HepG2 (cell line): Measurements from ENCODE around the gene KRT7. TPM values are rescaled to one million over a fixed set of nuclear protein-coding genes. Genes with fewer than 3 reads are reported as not detected.

Experiments
- ATAC-seq: fragments of 200-7000 bp; cut with Tn5 transposase; 3 replicates; pipeline ENCODE4 v1.9.1; 2020; ENCODE audit warnings: mild to moderate bottlenecking, moderate library complexity
- BruUV-seq: library from RNA; stranded (reverse); fragments of 400-500 nt; replicated peaks from 2 replicates; lab custom pipeline; 2021; lab: Mats Ljungman, UMichigan
- CTCF ChIA-PET: fragments of 300-600 bp; formaldehyde crosslinking; extraction: SDS; loops from one replicate; lab custom pipeline; 2021; ENCODE audit warnings: low total read pairs, inconsistent platforms, low intra/inter-chr PET ratio; lab: Yijun Ruan, JAX
- POLR2A ChIA-PET: fragments of 350-600 bp; sonication (Branson Sonifier 250); formaldehyde crosslinking; loops from one replicate; lab custom pipeline; 2020; ENCODE audit warnings: antibody characterized with exemption, inconsistent platforms; lab: Yijun Ruan, JAX
- DNase-seq: peaks from one replicate; pipeline ENCODE4 v3.0.0-alpha.2; 2015; ENCODE audit warnings: low spot score
- FAIRE-seq: peaks from 3 replicates; lab custom pipeline; 2011; peaks lifted over from hg19 to GRCh38; lab: Jason Lieb, UNC
- H2AFZ ChIP-seq: one replicate; pipeline ENCODE4 v1.6.1; 2011; ENCODE audit warnings: low read length, inconsistent platforms
- H3K27ac ChIP-seq: fragments of 300-600 bp; 3 replicates; pipeline ENCODE4 v1.8.0; 2011; ENCODE audit warnings: mixed run types, mild to moderate bottlenecking, mixed read lengths, low read length, inconsistent platforms; ENCODE audit not compliant: insufficient read depth; ENCODE audit errors: extremely low read length
- H3K27me3 ChIP-seq, 2 experiments: fragments of 200-600 bp in 1 of 2; 2 replicates in 1 of 2; 3 replicates in 1 of 2; pipeline versions ENCODE4 v1.6.0 to v1.8.0; 2011; ENCODE audit warnings: low read length in 2 of 2, mild to moderate bottlenecking in 2 of 2, moderate library complexity in 2 of 2, inconsistent platforms in 1 of 2; ENCODE audit not compliant: insufficient read depth in 2 of 2, control insufficient read depth in 1 of 2
- H3K36me3 ChIP-seq, 2 experiments: fragments of 200-600 bp in 1 of 2; replicated peaks in 1 of 2; 2 replicates in 1 of 2; 3 replicates in 1 of 2; pipeline versions ENCODE4 v1.5.1 to v1.8.0; 2011; ENCODE audit warnings: low read length in 2 of 2, inconsistent platforms in 1 of 2; ENCODE audit not compliant: insufficient read depth in 2 of 2, control insufficient read depth in 1 of 2
- H3K4me1 ChIP-seq: 2 replicates; pipeline ENCODE4 v1.5.1; 2012; ENCODE audit warnings: low read length, inconsistent platforms; ENCODE audit not compliant: insufficient read depth
- H3K4me2 ChIP-seq: 2 replicates; pipeline ENCODE4 v1.6.0; 2011; ENCODE audit warnings: low read depth, low read length, inconsistent platforms
- H3K4me3 ChIP-seq, 3 experiments: fragments of 200-600 bp in 1 of 3; sonication (generic), shearing (Covaris generic) in 1 of 3; replicated peaks in 1 of 3; 2 replicates each; pipeline ENCODE4 v1.5.1; 2011 to 2016; ENCODE audit warnings: low read length in 3 of 3, inconsistent platforms in 2 of 3, low read depth in 2 of 3, mild to moderate bottlenecking in 2 of 3, control low read depth in 1 of 3, mixed read lengths in 1 of 3; ENCODE audit not compliant: insufficient read depth in 1 of 3
- H3K79me2 ChIP-seq: one replicate; pipeline ENCODE4 v1.6.1; 2011; ENCODE audit warnings: low read length, inconsistent platforms; ENCODE audit not compliant: insufficient read depth
- H3K9ac ChIP-seq: 2 replicates; pipeline ENCODE4 v1.6.0; 2011; ENCODE audit warnings: mild to moderate bottlenecking, low read depth, low read length, inconsistent platforms; ENCODE audit not compliant: insufficient read depth
- H3K9me3 ChIP-seq: 2 replicates; pipeline ENCODE4 v1.5.1; 2012; ENCODE audit warnings: mild to moderate bottlenecking, low read length
- H4K20me1 ChIP-seq: 2 replicates; pipeline ENCODE4 v1.6.0; 2011; ENCODE audit warnings: inconsistent platforms, mild to moderate bottlenecking, low read length, moderate library complexity; ENCODE audit not compliant: insufficient read depth
- AHR ChIP-seq: IDR thresholded peaks from 2 replicates; pipeline ENCODE4 v1.6.1; 2018; ENCODE audit warnings: missing genetic modification reagents, missing compliant biosample characterization
- FOXK2 ChIP-seq: fragments of 450-650 bp; IDR thresholded peaks from 2 replicates; pipeline ENCODE4 v1.6.1; 2016
- FOXP1 ChIP-seq, 2 experiments: fragments of 450-650 bp in 1 of 2; IDR thresholded peaks; 2 replicates each; pipeline ENCODE4 v1.6.1; 2017 to 2018; ENCODE audit warnings: antibody characterized with exemption in 1 of 2
- JDP2 ChIP-seq: sonication (generic); formaldehyde crosslinking; IDR thresholded peaks from 2 replicates; pipeline ENCODE4 v1.8.1; 2022; ENCODE audit warnings: missing genetic modification reagents, borderline replicate concordance
- MED8 ChIP-seq: sonication (generic); formaldehyde crosslinking; IDR thresholded peaks from 2 replicates; pipeline ENCODE4 v1.8.1; 2023; ENCODE audit warnings: mild to moderate bottlenecking, missing genetic modification reagents; ENCODE audit not compliant: insufficient replicate concordance
- MIER3 ChIP-seq: IDR thresholded peaks from 2 replicates; pipeline ENCODE4 v1.6.1; 2016; ENCODE audit warnings: missing compliant biosample characterization, borderline replicate concordance
- MTF2 ChIP-seq: sonication (generic); formaldehyde crosslinking; IDR thresholded peaks from 2 replicates; pipeline ENCODE4 v1.5.0; 2020; ENCODE audit warnings: missing genetic modification reagents, borderline replicate concordance
- NFATC3 ChIP-seq: sonication (generic); formaldehyde crosslinking; IDR thresholded peaks from 2 replicates; pipeline ENCODE4 v1.5.1; 2020; ENCODE audit warnings: mild to moderate bottlenecking, missing genetic modification reagents
- NFIC ChIP-seq: IDR thresholded peaks from 2 replicates; pipeline ENCODE4 v1.6.1; 2012; ENCODE audit warnings: mild to moderate bottlenecking, low read length, inconsistent platforms
- TEAD2 ChIP-seq: sonication (generic); formaldehyde crosslinking; IDR thresholded peaks from 2 replicates; pipeline ENCODE4 v1.9.0; 2021; ENCODE audit warnings: missing genetic modification reagents
- ZNF138 ChIP-seq: sonication (generic); formaldehyde crosslinking; IDR thresholded peaks from 2 replicates; pipeline ENCODE4 v1.5.0; 2020; ENCODE audit warnings: mild to moderate bottlenecking, low read depth, missing genetic modification reagents
- ZNF549 ChIP-seq: sonication (generic); formaldehyde crosslinking; IDR thresholded peaks from 2 replicates; pipeline ENCODE4 v1.5.0; 2020; ENCODE audit warnings: missing genetic modification reagents
- ZNF644 ChIP-seq: IDR thresholded peaks from 2 replicates; pipeline ENCODE4 v1.6.1; 2016; ENCODE audit warnings: low read depth
- ZNF737 ChIP-seq: sonication (generic); formaldehyde crosslinking; IDR thresholded peaks from 2 replicates; pipeline ENCODE4 v1.5.0; 2020; ENCODE audit warnings: missing genetic modification reagents, mild to moderate bottlenecking, borderline replicate concordance
- ZNF790 ChIP-seq: sonication (generic); formaldehyde crosslinking; IDR thresholded peaks from 2 replicates; pipeline ENCODE4 v1.8.0; 2022; ENCODE audit warnings: missing genetic modification reagents, mild to moderate bottlenecking, borderline replicate concordance
- WGBS: methylation state at CpG from one replicate; pipeline ENCODE4 v1.1.6; 2017; ENCODE audit warnings: low lambda C conversion rate; 5-methylcytosine and 5-hydroxymethylcytosine counted together
- in situ Hi-C: cut with HindIII; loops from 2 replicates; pipeline ENCODE4 v1.10.0; 2017; ENCODE audit warnings: low pct_unique_long_range_greater_than_20kb; ENCODE audit not compliant: extremely low pct_ligation_motif_present
- intact Hi-C: fragments of 100-400 bp; cut with micrococcal nuclease; formaldehyde crosslinking; loops from one replicate; pipeline ENCODE4 v1.10.0; 2022; ENCODE audit not compliant: unreplicated experiment
- polyA plus RNA-seq, 8 experiments: library from polyadenylated mRNA; depleted of rRNA in 3 of 8; stranded (reverse) in 7 of 8; unstranded in 1 of 8; fragments of >200 nt; fragmentation: Illumina TruSeq in 4 of 8; extraction: Trizol in 4 of 8; gene quantifications; 2 replicates each; pipeline versions ENCODE4 v1.2.1 to v1.2.3, GENCODE V29; 2011 to 2016; ENCODE audit warnings: low read depth in 4 of 8, missing spikeins in 1 of 8, mixed read lengths in 1 of 8; ENCODE audit not compliant: insufficient read depth in 1 of 8
- total RNA-seq, 5 experiments: library from RNA; depleted of rRNA; stranded (reverse); fragments of >200 nt; fragmentation: Illumina TruSeq; extraction: Trizol; gene quantifications; 2 replicates each; pipeline ENCODE4 v1.2.3, GENCODE V29; 2016; ENCODE audit warnings: low read depth in 1 of 5
- TF ChIP-seq, protein P1 (sequence below): IDR thresholded peaks from 2 replicates; pipeline ENCODE4 v1.6.1; 2012; ENCODE audit warnings: low read depth, low read length, improper control_type of control experiment
- TF ChIP-seq, protein P2 (sequence below): fragments of 450-650 bp; IDR thresholded peaks from 2 replicates; pipeline ENCODE4 v1.6.1; 2017; ENCODE audit warnings: mild to moderate bottlenecking
- TF ChIP-seq, protein P3 (sequence below): sonication (generic); formaldehyde crosslinking; IDR thresholded peaks from 2 replicates; pipeline ENCODE4 v1.4.0; 2020; ENCODE audit warnings: mild to moderate bottlenecking, missing genetic modification reagents

The KRT7 gene
- total and polyA plus RNA-seq, 2 of the 13 experiments (the other 11 are each of a cell fraction or from before 2014, with no cell fraction given) = 0.83 TPM; not detected in 1

DNA sequence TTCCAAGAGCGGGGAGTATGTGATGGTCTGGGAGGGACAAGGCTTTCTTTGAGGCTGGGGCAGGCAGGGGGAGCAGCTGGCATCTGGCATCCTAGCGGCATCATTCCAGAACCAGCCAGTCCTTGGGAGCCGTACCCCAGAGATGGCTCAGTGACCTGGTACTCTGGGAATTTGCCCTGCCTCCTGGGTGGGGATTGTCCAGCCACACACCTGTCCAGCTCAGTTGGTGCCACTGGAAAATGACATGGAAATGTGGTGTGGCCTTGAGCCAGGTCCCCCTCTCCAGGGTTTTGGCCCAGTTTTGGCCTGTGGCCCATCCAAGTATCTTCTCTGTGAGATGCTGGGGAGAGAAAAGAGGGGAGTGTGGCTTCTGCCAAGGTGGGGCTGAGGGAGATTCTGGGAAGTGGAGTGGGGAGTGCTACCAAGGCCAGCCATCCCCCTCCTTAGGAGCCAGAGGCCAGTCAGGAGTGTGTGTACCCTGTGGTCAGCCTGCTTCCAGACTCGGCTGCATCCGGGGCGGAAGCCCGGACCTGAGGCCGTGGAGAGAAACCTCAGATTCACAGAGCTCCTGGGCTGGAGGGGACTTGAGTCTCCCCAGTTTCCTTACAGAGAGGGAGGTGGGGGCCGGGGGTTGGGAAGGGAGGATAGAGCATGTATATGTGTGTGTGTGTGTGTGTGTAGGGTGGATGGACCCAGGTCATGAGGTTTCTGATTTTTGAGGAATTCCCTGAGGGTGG is 26.6 kb upstream of the KRT7 start (continued):
- TF ChIP-seq, protein P1, sequence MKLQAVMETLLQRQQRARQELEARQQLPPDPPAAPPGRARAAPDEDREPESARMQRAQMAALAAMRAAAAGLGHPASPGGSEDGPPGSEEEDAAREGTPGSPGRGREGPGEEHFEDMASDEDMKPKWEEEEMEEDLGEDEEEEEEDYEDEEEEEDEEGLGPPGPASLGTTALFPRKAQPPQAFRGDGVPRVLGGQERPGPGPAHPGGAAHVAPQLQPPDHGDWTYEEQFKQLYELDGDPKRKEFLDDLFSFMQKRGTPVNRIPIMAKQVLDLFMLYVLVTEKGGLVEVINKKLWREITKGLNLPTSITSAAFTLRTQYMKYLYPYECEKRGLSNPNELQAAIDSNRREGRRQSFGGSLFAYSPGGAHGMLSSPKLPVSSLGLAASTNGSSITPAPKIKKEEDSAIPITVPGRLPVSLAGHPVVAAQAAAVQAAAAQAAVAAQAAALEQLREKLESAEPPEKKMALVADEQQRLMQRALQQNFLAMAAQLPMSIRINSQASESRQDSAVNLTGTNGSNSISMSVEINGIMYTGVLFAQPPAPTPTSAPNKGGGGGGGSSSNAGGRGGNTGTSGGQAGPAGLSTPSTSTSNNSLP = no peak
- no peak for TF ChIP-seq ZNF138 (CRISPR knock-in tag)

DNA sequence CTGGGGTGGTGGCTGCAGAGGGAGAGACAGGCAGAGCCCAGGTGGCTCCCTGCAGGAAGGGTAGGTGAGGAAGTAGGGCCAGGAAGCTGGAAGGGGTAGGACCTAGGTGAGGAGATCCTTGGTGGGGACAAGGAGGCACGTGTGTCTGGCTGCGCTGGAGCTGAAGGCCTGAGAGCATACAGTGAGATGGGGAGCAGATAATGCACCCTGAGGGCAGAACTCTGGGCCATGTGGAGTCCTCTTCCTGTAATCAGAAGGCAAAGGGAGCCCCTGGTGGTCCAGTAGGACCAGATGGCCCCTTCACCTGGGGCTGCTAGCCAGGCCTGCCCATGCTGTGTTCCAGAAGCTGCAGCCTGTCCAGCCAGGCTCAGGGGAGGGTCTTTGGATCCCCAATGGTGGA is 25.9 kb upstream of the KRT7 start:
- Histone ChIP-seq H3K4me2 (no peak overlapping the region), H3K4me3 (no peak overlapping the region), H3K9ac (no peak overlapping the region), H2AFZ (no peak overlapping the region), H4K20me1 (0 out of 2 replicates have a peak, but pooled peaks cover 2% of the 10 kb centered on the region), H3K36me3 (no peaks in the 10 kb centered on the region), H3K27ac (no peak overlapping the region), H3K4me1 (peaks cover 12% of the 10 kb centered on the region; the same call in 1 of the 2 replicates), H3K27me3 (peaks cover 19 to 68% of the 10 kb centered on the region in 2 experiments), H3K79me2 (no peaks in the 10 kb centered on the region), H3K9me3 (no peaks in the 10 kb centered on the region)
- in situ Hi-C loops (no loop called here), intact Hi-C loops (no loop called here)
- POLR2A ChIA-PET = no interaction called here
- 0% methylated on average over 2 of the region's 2 CpGs for WGBS
- CTCF ChIA-PET = no interaction called here
- FAIRE-seq (no peak), ATAC-seq (no peak), DNase-seq (no peak)
- no TSS peak for BruUV-seq
- TF ChIP-seq MED8 (CRISPR knock-in tag) = no peak
- no peak for TF ChIP-seq JDP2
- TF ChIP-seq ZNF790 (CRISPR knock-in tag) = no peak
- no peak for TF ChIP-seq ZNF549 (CRISPR knock-in tag)
- TF ChIP-seq TEAD2 (CRISPR knock-in tag) = no peak
- TF ChIP-seq NFIC = no peak
- TF ChIP-seq MTF2 (CRISPR knock-in tag) = no peak
- no peak for TF ChIP-seq AHR (CRISPR knock-in tag)
- TF ChIP-seq, protein P2, sequence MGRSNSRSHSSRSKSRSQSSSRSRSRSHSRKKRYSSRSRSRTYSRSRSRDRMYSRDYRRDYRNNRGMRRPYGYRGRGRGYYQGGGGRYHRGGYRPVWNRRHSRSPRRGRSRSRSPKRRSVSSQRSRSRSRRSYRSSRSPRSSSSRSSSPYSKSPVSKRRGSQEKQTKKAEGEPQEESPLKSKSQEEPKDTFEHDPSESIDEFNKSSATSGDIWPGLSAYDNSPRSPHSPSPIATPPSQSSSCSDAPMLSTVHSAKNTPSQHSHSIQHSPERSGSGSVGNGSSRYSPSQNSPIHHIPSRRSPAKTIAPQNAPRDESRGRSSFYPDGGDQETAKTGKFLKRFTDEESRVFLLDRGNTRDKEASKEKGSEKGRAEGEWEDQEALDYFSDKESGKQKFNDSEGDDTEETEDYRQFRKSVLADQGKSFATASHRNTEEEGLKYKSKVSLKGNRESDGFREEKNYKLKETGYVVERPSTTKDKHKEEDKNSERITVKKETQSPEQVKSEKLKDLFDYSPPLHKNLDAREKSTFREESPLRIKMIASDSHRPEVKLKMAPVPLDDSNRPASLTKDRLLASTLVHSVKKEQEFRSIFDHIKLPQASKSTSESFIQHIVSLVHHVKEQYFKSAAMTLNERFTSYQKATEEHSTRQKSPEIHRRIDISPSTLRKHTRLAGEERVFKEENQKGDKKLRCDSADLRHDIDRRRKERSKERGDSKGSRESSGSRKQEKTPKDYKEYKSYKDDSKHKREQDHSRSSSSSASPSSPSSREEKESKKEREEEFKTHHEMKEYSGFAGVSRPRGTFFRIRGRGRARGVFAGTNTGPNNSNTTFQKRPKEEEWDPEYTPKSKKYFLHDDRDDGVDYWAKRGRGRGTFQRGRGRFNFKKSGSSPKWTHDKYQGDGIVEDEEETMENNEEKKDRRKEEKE = no peak
- TF ChIP-seq FOXP1 (IDR thresholded peaks at IDR 0.05) = no peak
- TF ChIP-seq FOXP1 (CRISPR knock-in tag; IDR thresholded peaks at IDR 0.05) = no peak
- no peak for TF ChIP-seq FOXK2
- TF ChIP-seq ZNF644 = no peak
- TF ChIP-seq MIER3 (CRISPR knock-in tag) = no peak
- TF ChIP-seq, protein P3, sequence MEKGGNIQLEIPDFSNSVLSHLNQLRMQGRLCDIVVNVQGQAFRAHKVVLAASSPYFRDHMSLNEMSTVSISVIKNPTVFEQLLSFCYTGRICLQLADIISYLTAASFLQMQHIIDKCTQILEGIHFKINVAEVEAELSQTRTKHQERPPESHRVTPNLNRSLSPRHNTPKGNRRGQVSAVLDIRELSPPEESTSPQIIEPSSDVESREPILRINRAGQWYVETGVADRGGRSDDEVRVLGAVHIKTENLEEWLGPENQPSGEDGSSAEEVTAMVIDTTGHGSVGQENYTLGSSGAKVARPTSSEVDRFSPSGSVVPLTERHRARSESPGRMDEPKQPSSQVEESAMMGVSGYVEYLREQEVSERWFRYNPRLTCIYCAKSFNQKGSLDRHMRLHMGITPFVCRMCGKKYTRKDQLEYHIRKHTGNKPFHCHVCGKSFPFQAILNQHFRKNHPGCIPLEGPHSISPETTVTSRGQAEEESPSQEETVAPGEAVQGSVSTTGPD (CRISPR knock-in tag) = no peak
- no peak for TF ChIP-seq ZNF737 (CRISPR knock-in tag)
- TF ChIP-seq NFATC3 (CRISPR knock-in tag) = no peak
